Mucosa of stomach (tissue), 1 donor: ENCODE results near the gene DDX46.
"Not testable (repeated sequence)": the region's sequence is repeated elsewhere in the genome, so short reads cannot be mapped to it uniquely, and the experiment has no call there.

ENCODE experiments used
- H3K27me3 ChIP-seq: one replicate; pipeline ENCODE4 v1.7.0; 2013; ENCODE audit warnings: mild to moderate bottlenecking, low read length; ENCODE audit not compliant: control insufficient read depth, insufficient read depth
- H3K36me3 ChIP-seq: one replicate; pipeline ENCODE4 v1.7.0; 2013; ENCODE audit warnings: low read length; ENCODE audit not compliant: control insufficient read depth, insufficient read depth
- H3K4me1 ChIP-seq: one replicate; pipeline ENCODE4 v1.7.0; 2013; ENCODE audit warnings: mild to moderate bottlenecking, low read length; ENCODE audit not compliant: control insufficient read depth, insufficient read depth
- H3K4me3 ChIP-seq: one replicate; pipeline ENCODE4 v1.7.0; 2013; ENCODE audit warnings: low read length
- H3K9ac ChIP-seq: one replicate; pipeline ENCODE4 v1.7.0; 2013; ENCODE audit warnings: mild to moderate bottlenecking, low read length, moderate library complexity
- H3K9me3 ChIP-seq: one replicate; pipeline ENCODE4 v1.7.0; 2013; ENCODE audit warnings: mild to moderate bottlenecking, low read length, moderate library complexity; ENCODE audit not compliant: control insufficient read depth
- donor health status: Pancreatic carcinoma.

DDX46 gene, protein sequence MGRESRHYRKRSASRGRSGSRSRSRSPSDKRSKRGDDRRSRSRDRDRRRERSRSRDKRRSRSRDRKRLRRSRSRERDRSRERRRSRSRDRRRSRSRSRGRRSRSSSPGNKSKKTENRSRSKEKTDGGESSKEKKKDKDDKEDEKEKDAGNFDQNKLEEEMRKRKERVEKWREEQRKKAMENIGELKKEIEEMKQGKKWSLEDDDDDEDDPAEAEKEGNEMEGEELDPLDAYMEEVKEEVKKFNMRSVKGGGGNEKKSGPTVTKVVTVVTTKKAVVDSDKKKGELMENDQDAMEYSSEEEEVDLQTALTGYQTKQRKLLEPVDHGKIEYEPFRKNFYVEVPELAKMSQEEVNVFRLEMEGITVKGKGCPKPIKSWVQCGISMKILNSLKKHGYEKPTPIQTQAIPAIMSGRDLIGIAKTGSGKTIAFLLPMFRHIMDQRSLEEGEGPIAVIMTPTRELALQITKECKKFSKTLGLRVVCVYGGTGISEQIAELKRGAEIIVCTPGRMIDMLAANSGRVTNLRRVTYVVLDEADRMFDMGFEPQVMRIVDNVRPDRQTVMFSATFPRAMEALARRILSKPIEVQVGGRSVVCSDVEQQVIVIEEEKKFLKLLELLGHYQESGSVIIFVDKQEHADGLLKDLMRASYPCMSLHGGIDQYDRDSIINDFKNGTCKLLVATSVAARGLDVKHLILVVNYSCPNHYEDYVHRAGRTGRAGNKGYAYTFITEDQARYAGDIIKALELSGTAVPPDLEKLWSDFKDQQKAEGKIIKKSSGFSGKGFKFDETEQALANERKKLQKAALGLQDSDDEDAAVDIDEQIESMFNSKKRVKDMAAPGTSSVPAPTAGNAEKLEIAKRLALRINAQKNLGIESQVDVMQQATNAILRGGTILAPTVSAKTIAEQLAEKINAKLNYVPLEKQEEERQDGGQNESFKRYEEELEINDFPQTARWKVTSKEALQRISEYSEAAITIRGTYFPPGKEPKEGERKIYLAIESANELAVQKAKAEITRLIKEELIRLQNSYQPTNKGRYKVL

DNA sequence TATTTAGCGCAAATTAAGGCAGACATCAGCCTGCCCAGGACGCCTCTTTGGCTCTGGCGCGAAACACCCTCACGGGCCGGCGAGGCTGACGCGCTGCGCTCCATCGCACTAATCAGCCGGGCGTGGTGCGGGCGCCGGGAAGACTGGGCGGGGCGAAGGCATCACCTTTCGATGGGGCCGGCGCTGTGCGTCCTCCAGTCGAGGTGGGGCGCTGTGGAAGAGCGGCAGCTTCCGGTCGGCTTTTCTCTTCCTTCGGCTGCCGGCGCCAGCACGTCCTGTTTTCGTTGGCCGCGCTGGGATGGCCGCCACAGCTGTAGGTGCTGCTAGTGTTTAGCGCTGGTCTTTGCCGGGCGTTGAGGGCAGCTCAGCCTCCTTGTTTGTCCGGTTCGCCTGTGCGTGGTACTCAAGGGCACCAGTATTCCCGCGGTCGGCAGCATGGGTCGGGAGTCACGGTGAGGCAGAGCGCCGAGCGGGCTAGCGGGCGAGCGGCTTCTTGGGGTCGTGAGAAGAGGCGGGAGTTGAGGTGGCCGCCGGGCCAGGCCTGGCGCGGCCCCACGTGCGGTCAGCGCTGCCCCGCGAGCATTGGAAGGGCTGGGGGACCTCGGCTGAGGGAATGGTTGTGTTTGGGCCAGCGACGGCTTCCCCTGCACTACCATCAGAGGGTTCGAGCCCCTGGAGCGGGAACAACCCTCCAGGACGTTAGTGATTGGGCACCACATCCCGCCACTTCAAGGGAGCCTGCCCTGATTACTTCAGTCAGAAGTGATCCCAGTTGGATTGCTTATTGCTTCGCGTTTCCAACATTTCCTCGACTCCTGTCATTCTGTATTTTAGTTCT is at the start of gene DDX46:
Gene DDX46 (plus strand): TSS at position 276 of the 838 bp plus-strand sequence. CDS start 160 bp downstream, at position 436.
- peak within 1 kb of the TSS; percentile 90 for H3K9ac ChIP-seq
- H3K27me3 ChIP-seq: no peaks in the 10 kb centered on the region
- no peaks in the 10 kb centered on the region for H3K9me3 ChIP-seq
- peak within 1 kb of the TSS; percentile 93 for H3K4me3 ChIP-seq
- peaks cover 12% of the 10 kb centered on the region for H3K4me1 ChIP-seq
- H3K36me3 ChIP-seq: no peaks in the 10 kb centered on the region

DNA sequence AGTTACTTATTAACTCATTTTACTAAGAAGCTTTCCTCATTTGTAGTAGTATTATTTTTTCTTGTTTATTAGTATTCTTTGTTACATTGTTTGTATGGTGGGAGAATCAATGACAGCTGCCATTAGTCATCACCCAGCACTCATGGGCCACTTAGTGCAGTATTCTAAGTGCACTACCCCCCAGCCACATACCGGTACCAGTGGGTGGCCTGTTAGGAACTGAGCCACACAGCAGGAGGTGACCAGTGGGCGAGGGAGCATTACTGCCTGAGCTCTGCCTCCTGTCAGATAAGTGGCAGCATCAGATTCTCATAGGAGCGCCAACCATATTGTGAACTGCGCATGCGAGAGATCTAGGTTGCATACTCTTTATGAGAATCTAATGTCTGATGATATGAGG is 44.5 kb upstream of the DDX46 start:
- Histone ChIP-seq H3K4me3 (no peak overlapping the region), H3K9ac (no peak overlapping the region), H3K36me3 (no peaks in the 10 kb centered on the region), H3K9me3 (no peaks in the 10 kb centered on the region), H3K27me3 (no peaks in the 10 kb centered on the region), H3K4me1 (no peaks in the 10 kb centered on the region)

GRCh38 chr5:134714541-134714940 is 44.0 kb upstream of the DDX46 start:
- H3K36me3 ChIP-seq: no peaks in the 10 kb centered on the region
- H3K27me3 ChIP-seq: no peaks in the 10 kb centered on the region

DNA sequence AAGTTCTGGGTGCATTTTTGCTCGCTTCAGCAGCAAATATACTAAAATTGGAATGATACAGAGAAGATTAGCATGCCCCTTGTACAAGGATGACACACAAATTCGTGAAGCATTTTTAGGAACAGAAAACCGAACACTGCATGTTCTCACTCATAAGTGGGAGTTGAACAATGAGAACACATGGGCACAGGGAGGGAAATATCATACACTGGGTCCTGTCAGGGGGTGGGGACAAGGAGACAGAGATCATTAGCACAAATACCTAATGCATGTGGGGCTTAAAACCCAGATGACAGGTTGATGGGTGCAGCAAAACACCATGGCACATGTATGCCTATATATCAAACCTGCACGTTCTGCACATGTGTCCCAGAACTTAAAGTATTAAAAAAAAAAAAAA is 43.1 kb upstream of the DDX46 start:
- not testable (repeated sequence) for H3K9ac ChIP-seq, H3K4me1 ChIP-seq, H3K4me3 ChIP-seq, H3K27me3 ChIP-seq, H3K9me3 ChIP-seq, H3K36me3 ChIP-seq

More at GRCh38 chr5:134714541-134714940, 44.0 kb upstream of the DDX46 start:
- no peak overlapping the region for H3K9ac ChIP-seq
- no peak overlapping the region for H3K4me3 ChIP-seq
- H3K4me1 ChIP-seq: no peaks in the 10 kb centered on the region
- no peaks in the 10 kb centered on the region for H3K9me3 ChIP-seq

DNA sequence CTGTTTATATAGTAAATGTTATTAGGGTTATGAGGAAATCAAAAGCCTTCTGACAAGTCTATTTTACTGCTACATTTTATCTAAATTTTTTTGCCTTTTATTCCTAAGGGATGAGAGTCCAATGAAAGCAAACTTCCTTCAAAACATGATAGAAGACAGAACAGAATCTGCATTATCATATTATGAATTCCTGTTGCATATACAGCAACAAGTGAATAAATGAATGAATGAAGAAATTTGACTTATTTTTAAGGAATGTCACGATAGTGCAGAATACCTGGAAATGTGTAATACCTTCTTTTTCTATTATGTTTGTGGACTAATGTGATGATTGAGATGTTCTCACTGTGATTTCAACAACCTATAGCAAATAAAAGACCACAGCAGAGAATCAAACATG is 33.7 kb upstream of the DDX46 start:
- H3K9me3 ChIP-seq: no peaks in the 10 kb centered on the region
- peaks cover 9% of the 10 kb centered on the region for H3K36me3 ChIP-seq
- no peak overlapping the region for H3K9ac ChIP-seq
- H3K4me1 ChIP-seq: no peaks in the 10 kb centered on the region
- no peaks in the 10 kb centered on the region for H3K27me3 ChIP-seq
- no peak overlapping the region for H3K4me3 ChIP-seq

GRCh38 chr5:134732819-134733218 is 25.8 kb upstream of the DDX46 start:
- Histone ChIP-seq H3K9me3 (no peaks in the 10 kb centered on the region), H3K27me3 (no peaks in the 10 kb centered on the region), H3K4me3 (no peak overlapping the region), H3K4me1 (no peaks in the 10 kb centered on the region), H3K9ac (no peak overlapping the region), H3K36me3 (no peaks in the 10 kb centered on the region)

- H3K9ac ChIP-seq: no peak overlapping the region
- H3K36me3 ChIP-seq: no peaks in the 10 kb centered on the region
- peaks cover 9% of the 10 kb centered on the region for H3K4me1 ChIP-seq
- no peaks in the 10 kb centered on the region for H3K27me3 ChIP-seq
- no peaks in the 10 kb centered on the region for H3K9me3 ChIP-seq
- no peak overlapping the region for H3K4me3 ChIP-seq
These were observed 23.3 kb upstream of the DDX46 start for GRCh38 chr5:134735243-134735642.

DNA sequence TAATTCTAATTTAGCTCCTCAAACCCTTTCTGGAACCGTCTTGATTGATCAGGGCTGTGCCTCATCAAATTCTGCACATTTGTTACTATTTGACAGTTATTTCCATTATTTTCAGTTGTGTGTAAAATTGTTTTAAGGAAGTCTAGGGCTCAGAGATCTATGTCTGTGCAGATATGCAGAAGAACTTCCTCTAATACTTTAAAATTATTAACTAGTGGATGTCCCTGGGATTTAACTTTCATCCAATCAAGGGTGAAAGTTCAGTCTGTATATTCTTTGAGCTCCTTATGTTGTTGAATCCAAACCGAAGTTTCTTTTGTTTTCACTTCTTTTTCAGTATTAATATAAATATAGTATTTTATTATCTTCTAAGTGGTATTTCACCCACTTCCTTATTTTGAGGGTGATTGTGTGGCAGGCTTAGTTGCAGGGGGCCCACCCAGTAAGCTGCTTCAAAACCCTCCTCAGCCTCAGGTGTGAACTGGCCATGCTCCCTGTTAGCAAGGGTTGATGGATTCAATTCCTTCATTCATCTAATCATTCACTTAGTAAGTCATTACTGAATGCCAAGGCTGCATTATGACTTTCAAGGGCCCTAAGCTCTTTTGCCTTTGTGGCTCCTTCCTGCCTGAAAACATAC is 22.3 kb upstream of the DDX46 start:
- no peak overlapping the region for H3K9ac ChIP-seq
- H3K9me3 ChIP-seq: no peaks in the 10 kb centered on the region
- no peak overlapping the region for H3K4me3 ChIP-seq
- no peaks in the 10 kb centered on the region for H3K27me3 ChIP-seq
- no peaks in the 10 kb centered on the region for H3K36me3 ChIP-seq
- peaks cover 9% of the 10 kb centered on the region for H3K4me1 ChIP-seq

DNA sequence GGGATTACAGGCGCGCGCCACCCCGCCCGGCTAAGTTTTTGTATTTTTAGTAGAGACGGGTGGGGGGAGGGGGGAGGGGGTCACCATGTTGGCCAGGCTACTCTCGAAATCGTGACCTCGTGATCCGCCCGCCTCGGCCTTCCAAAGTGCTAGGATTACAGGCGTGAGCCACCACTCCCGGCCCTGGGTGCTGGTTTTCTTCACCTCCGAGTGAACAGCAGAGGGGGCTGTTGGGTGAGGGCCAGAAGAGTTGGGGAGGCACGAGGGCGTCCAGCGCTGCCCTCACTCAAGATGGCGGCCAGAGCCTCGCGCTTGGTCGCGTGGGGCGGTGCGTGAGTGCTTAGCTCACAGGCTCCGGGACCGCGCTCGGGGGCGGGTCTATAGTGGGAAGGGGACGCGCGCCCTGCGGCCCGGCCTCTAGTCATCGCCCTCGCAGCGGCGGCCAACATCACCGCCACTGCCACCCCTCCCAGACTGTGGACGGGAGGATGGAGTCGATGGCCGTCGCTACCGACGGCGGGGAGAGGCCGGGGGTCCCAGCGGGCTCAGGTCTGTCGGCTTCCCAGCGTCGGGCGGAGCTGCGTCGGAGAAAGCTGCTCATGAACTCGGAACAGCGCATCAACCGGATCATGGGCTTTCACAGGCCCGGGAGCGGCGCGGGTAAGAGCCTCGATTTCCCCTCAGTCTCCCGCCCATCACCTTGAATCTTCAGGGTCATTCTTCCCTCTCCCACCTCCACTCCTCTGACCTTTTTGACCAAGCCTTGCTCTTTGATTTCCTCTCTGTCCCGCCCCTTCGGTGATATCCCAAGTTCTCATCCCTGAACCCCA is 20.2 kb upstream of the DDX46 start, which contains the start of gene CAMLG:
Gene CAMLG (plus strand): TSS at position 416 of the 830 bp plus-strand sequence. CDS start 73 bp downstream, at position 489.
- H3K9ac ChIP-seq: peak within 1 kb of the TSS; percentile 81
- H3K27me3 ChIP-seq: no peaks in the 10 kb centered on the region
- H3K4me1 ChIP-seq: peaks cover 9% of the 10 kb centered on the region
- H3K4me3 ChIP-seq: peak within 1 kb of the TSS; percentile 87
- H3K9me3 ChIP-seq: no peaks in the 10 kb centered on the region
- no peaks in the 10 kb centered on the region for H3K36me3 ChIP-seq

GRCh38 chr5:134738963-134739661 is 19.5 kb upstream of the DDX46 start:
- no peaks in the 10 kb centered on the region for H3K27me3 ChIP-seq
- H3K4me1 ChIP-seq: peaks cover 9% of the 10 kb centered on the region
- peak overlapping the region; percentile 81 for H3K9ac ChIP-seq
- H3K36me3 ChIP-seq: no peaks in the 10 kb centered on the region
- H3K4me3 ChIP-seq: peak overlapping the region; percentile 87
- no peaks in the 10 kb centered on the region for H3K9me3 ChIP-seq
